HG03354 (cell line): ENCODE results near the gene IGF2BP2.
"Not testable (repeated sequence)": the region's sequence is repeated elsewhere in the genome, so short reads cannot be mapped to it uniquely, and the experiment has no call there.

Source experiments
- ATAC-seq: cut with Tn5 transposase; IDR thresholded peaks from one replicate; pipeline ENCODE4 v1.9.1; 2021; ENCODE audit warnings: mild to moderate bottlenecking; ENCODE audit not compliant: unreplicated experiment, poor library complexity, severe bottlenecking

Gene IGF2BP2

GRCh38 chr3:185825006-185825638 is at the start of gene IGF2BP2:
Gene IGF2BP2, minus strand, starts transcription at chr3:185825042. Its CDS starts 82 bp downstream, at chr3:185824960.
- peak; percentile 80 for ATAC-seq

- ATAC-seq, result no peak
Observed at GRCh38 chr3:185874119-185874518, 49.3 kb upstream of the IGF2BP2 start.

GRCh38 chr3:185867650-185868049 is 42.8 kb upstream of the IGF2BP2 start:
- ATAC-seq, result no peak

- ATAC-seq, result no peak
Observed at GRCh38 chr3:185866995-185867394, 42.2 kb upstream of the IGF2BP2 start.

GRCh38 chr3:185866555-185866954 is 41.7 kb upstream of the IGF2BP2 start:
- ATAC-seq, result no peak

- ATAC-seq, result no peak
Observed at GRCh38 chr3:185865247-185865646, 40.4 kb upstream of the IGF2BP2 start.

- ATAC-seq, result no peak
Observed at GRCh38 chr3:185864767-185865166, 39.9 kb upstream of the IGF2BP2 start.

- no peak for ATAC-seq
Observed at GRCh38 chr3:185862920-185863319, 38.1 kb upstream of the IGF2BP2 start.

- ATAC-seq, result no peak
Observed at GRCh38 chr3:185859294-185859972, 34.6 kb upstream of the IGF2BP2 start.

GRCh38 chr3:185858502-185859225 is 33.8 kb upstream of the IGF2BP2 start:
- ATAC-seq, result no peak

GRCh38 chr3:185857208-185857607 is 32.4 kb upstream of the IGF2BP2 start:
- ATAC-seq, result no peak

GRCh38 chr3:185856652-185857051 is 31.8 kb upstream of the IGF2BP2 start:
- ATAC-seq, result no peak

GRCh38 chr3:185853771-185854170 is 28.9 kb upstream of the IGF2BP2 start:
- not testable (repeated sequence) for ATAC-seq

- ATAC-seq, result no peak
Observed at GRCh38 chr3:185852635-185853034, 27.8 kb upstream of the IGF2BP2 start.

GRCh38 chr3:185851959-185852358 is 27.1 kb upstream of the IGF2BP2 start:
- no peak for ATAC-seq

- no peak for ATAC-seq
Observed at GRCh38 chr3:185851046-185851445, 26.2 kb upstream of the IGF2BP2 start.

GRCh38 chr3:185847506-185847905 is 22.7 kb upstream of the IGF2BP2 start:
- no peak for ATAC-seq

- no peak for ATAC-seq
Observed at GRCh38 chr3:185846037-185846436, 21.2 kb upstream of the IGF2BP2 start.

- no peak for ATAC-seq
Observed at GRCh38 chr3:185844051-185844450, 19.2 kb upstream of the IGF2BP2 start.

GRCh38 chr3:185843635-185844034 is 18.8 kb upstream of the IGF2BP2 start:
- no peak for ATAC-seq

- no peak for ATAC-seq
Observed at GRCh38 chr3:185843126-185843525, 18.3 kb upstream of the IGF2BP2 start.
